Lower leg skin (tissue), 3 donors: ENCODE results near the gene LCN9.

Experiments used
- POLR2A ChIP-seq, 2 donors: fragments of 450-650 bp; IDR thresholded peaks; one replicate each; pipeline ENCODE4 v1.6.1; 2016 to 2017; ENCODE audit warnings: antibody characterized with exemption in 2 of 2, mild to moderate bottlenecking in 1 of 2, moderate library complexity in 1 of 2
- TF ChIP-seq, protein P1 (sequence below), 3 donors: fragments of 450-650 bp; IDR thresholded peaks; one replicate each; pipeline ENCODE4 v1.5.1; 2016; ENCODE audit warnings: antibody characterized with exemption in 3 of 3, mild to moderate bottlenecking in 3 of 3, moderate library complexity in 2 of 3

DNA sequence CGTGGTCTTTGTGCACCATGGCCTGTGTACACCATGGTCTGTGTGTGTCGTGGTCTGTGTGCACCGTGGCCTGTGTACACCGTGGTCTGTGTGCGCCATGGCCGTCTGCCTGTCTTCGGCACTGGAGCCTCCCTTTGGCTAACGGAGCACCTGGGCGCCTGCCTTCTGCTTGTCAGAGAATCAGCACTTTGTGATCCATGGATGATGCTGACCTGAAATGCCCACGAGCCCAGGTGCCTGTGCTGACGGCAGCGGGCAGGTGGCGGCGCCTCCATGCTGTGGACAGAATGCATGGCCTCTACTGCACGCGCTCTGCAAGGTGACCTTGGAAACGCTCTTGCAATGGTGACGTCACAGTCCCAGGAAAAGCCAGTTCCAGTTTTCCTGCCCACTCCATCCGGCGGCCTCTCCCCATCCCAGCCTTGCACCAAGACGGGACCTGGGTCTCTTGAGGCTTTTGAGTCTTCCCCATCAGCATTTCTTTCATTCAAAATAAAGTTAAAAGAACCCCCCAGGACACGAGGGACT is 14.6 kb downstream of the LCN9 start:
- TF ChIP-seq, protein P1, sequence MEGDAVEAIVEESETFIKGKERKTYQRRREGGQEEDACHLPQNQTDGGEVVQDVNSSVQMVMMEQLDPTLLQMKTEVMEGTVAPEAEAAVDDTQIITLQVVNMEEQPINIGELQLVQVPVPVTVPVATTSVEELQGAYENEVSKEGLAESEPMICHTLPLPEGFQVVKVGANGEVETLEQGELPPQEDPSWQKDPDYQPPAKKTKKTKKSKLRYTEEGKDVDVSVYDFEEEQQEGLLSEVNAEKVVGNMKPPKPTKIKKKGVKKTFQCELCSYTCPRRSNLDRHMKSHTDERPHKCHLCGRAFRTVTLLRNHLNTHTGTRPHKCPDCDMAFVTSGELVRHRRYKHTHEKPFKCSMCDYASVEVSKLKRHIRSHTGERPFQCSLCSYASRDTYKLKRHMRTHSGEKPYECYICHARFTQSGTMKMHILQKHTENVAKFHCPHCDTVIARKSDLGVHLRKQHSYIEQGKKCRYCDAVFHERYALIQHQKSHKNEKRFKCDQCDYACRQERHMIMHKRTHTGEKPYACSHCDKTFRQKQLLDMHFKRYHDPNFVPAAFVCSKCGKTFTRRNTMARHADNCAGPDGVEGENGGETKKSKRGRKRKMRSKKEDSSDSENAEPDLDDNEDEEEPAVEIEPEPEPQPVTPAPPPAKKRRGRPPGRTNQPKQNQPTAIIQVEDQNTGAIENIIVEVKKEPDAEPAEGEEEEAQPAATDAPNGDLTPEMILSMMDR (IDR thresholded peaks at IDR 0.05) = no peak
- TF ChIP-seq POLR2A (IDR thresholded peaks at IDR 0.05) = no peak
